Natural killer cell treated with Interleukin-12 subunit alpha and Interleukin-12 subunit beta and Interleukin-15 and Interleukin-18, amount 100 ng/mL, for 72 hours (primary cell): Measurements from ENCODE around the gene CCDC106. TPM values are rescaled to one million over a fixed set of nuclear protein-coding genes. Genes with fewer than 3 reads are reported as not detected.

Experiments
- ATAC-seq, 2 donors: fragments of 150-1000 bp; cut with Tn5 transposase in 1 of 2; sonication (Bioruptor Pico), chemical (Tn5 transposase) in 1 of 2; 2 replicates each; pipeline ENCODE4 v1.10.0; 2021
- DNase-seq: peaks from one replicate; pipeline ENCODE4 v3.0.0; 2022; ENCODE audit warnings: low spot score
- H3K27ac Mint-ChIP-seq, 2 donors: 1 replicate in 1 of 2; 2 replicates in 1 of 2; pipeline ENCODE4 v1.8.0; 2022; ENCODE audit warnings: mixed read lengths in 2 of 2, mild to moderate bottlenecking in 1 of 2, moderate library complexity in 1 of 2
- H3K27me3 Mint-ChIP-seq, 2 donors: 1 replicate in 1 of 2; 2 replicates in 1 of 2; pipeline ENCODE4 v1.8.0; 2022; ENCODE audit warnings: mixed read lengths in 2 of 2
- H3K36me3 Mint-ChIP-seq: one replicate; pipeline ENCODE4 v1.8.0; 2022; ENCODE audit warnings: mixed read lengths
- H3K4me1 Mint-ChIP-seq, 2 donors: 1 replicate in 1 of 2; 2 replicates in 1 of 2; pipeline ENCODE4 v1.8.0; 2022; ENCODE audit warnings: low read depth in 2 of 2, mixed read lengths in 2 of 2, mild to moderate bottlenecking in 1 of 2
- H3K4me3 Mint-ChIP-seq: one replicate; pipeline ENCODE4 v1.8.0; 2022; ENCODE audit warnings: mixed read lengths
- H3K9me3 Mint-ChIP-seq: 2 replicates; pipeline ENCODE4 v1.8.0; 2022; ENCODE audit warnings: mixed read lengths
- total RNA-seq, 2 donors: library from RNA; stranded (reverse); gene quantifications; one replicate each; pipeline ENCODE4 v1.2.3, GENCODE V29; 2022

The CCDC106 gene
- total RNA-seq, 2 donors from 2014 or later, result 1.9 to 3.3 TPM

DNA sequence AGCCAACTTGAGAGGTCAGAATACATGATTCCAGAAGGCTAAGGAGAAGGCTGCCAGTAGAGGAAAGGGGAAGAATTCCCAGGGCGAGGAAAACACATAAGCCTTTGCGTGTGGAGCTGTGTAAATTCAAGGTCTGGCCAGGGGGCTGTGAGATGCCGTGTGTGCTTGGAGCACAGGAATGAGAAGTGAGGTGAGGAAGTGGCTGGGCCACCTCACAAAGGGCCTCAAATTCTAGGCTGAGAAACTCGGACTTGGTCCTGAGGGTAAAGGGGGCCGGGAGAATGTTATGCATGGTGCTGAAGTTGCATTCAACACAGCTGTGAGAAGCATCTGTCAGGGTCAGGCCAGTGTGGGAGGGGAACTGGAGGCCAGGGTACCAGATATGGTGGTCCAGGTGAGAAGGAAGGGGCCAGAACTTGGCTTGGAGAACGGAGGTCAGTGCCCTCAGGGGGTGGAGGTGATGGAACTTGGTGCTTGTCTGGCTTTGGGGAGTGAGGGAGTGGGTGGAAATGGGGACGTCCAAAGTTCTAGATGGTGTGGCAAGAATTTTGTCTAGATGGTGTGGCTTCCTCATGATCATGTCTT lies 12.1 kb upstream of the CCDC106 start:
- peaks cover 17% of the 10 kb centered on the region for H3K36me3 Mint-ChIP-seq
- H3K4me3 Mint-ChIP-seq, result peak overlapping the region; percentile 96
- peaks cover 55 to 56% of the 10 kb centered on the region in 2 donors for H3K4me1 Mint-ChIP-seq
- peaks cover 0 to 2% of the 10 kb centered on the region in 2 donors for H3K27me3 Mint-ChIP-seq
- no peak for DNase-seq
- peak overlapping the region; percentile 99 to 100 for H3K27ac Mint-ChIP-seq
- no peak for ATAC-seq
- no peaks in the 10 kb centered on the region for H3K9me3 Mint-ChIP-seq

DNA sequence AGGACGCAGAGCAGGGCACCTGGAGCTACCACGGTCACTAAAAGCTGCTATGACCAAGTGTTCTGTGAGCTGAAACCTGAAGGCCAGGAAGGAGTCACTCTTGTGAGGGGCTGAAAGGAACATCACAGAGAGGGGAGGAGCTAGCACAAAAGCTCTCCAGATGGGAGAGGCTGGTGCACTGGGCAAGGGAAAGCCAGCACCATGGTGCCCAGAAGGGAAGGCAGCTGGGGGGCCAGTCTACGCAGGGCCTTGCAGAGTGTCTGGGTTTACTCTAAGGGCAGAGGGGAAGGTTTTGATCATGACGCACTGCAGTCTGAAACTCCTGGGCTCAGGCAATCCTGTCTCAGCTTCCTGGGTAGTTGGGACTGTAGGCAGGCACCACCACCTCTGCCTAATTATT lies 11.3 kb upstream of the CCDC106 start:
- peaks cover 0 to 2% of the 10 kb centered on the region in 2 donors for H3K27me3 Mint-ChIP-seq
- ATAC-seq (no peak), DNase-seq (no peak)
- H3K4me1 Mint-ChIP-seq, result peaks cover 57 to 61% of the 10 kb centered on the region in 2 donors
- H3K4me3 Mint-ChIP-seq, result peak overlapping the region; percentile 96
- peaks cover 17% of the 10 kb centered on the region for H3K36me3 Mint-ChIP-seq
- H3K9me3 Mint-ChIP-seq, result no peaks in the 10 kb centered on the region
- peak overlapping the region; percentile 99 to 100 for H3K27ac Mint-ChIP-seq

DNA sequence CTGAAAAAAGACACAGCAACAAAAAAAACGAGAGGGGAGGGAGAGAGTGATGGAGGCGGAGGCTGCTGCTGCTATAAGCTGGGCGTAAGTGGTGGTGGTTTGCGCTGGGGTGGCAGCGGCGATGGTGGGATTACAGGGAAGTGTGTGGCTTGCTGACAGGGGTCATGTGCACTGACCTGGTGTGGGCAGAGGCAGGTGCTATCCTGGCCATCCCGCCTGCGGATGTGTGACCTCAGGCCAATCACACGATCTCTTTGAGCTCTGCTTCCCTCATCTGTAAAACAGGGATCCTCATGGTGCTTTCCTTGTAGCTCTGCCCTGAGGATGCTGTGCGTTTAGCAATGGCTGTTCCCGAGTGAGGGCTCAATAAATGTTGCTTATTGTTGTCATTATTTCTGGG lies 10.5 kb upstream of the CCDC106 start:
- H3K36me3 Mint-ChIP-seq, result peaks cover 17% of the 10 kb centered on the region
- H3K4me3 Mint-ChIP-seq, result peak overlapping the region; percentile 54
- H3K4me1 Mint-ChIP-seq, result peaks cover 58 to 60% of the 10 kb centered on the region in 2 donors
- DNase-seq (no peak), ATAC-seq (no peak)
- no peaks in the 10 kb centered on the region for H3K9me3 Mint-ChIP-seq
- no peaks in the 10 kb centered on the region for H3K27me3 Mint-ChIP-seq
- peak overlapping the region in 1 of 2 donors; percentile 30 for H3K27ac Mint-ChIP-seq

DNA sequence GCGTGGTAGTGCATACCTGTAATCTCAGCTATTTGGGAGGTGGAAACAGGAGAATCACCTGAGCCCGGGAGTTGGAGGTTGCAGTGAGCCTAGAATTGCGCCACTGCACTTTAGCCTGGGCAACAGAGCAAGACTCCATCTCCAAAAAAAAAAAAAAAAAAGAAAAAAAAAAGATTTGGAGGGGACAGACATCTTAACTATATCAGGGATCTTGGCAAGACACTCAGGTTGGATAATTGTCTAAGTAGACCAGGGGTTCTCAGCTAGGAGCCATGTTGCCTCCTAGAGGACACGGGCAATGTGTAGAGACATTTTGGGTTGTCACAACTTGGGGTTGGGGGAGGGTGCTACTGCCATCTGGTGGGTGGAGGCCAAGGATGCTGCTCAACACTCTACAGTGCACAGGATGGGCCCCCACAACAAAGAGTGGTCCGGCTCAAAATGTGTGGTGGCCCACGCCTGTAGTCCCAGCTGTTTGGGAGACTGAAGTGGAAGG lies 9.1 kb upstream of the CCDC106 start:
- Mint-ChIP-seq H3K4me1 (peaks cover 65 to 67% of the 10 kb centered on the region in 2 donors), H3K27me3 (no peaks in the 10 kb centered on the region), H3K36me3 (peaks cover 17% of the 10 kb centered on the region), H3K4me3 (peak overlapping the region; percentile 50), H3K27ac (peak overlapping the region in 1 of 2 donors; percentile 33), H3K9me3 (no peaks in the 10 kb centered on the region)
- ATAC-seq, result no peak
- no peak for DNase-seq

DNA sequence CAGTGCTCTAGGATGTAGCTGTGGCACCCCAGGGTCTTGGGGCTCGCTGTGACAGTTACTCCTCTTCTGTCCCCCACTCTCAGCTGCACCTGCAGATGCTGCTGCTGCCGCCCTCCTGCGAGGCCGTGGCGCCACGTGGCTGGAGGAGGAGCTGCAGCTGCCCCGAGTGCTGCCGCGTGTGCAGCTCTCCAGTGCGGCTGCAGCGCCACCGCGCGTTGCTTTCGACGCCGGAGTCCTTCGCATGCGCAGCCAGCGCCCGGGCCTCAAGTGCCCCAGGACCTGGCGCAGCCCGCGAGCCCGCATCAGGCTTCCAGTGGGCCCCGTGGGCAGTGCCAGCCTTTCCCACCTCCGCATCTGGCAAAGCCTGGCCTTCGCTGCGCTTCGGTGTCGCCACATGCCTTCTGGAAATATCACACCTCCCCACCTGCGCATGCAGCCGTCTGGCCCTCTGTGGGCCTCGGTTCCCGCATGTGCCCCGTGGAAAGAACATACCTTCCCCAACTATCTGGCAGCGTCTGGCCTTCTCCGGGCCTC lies 7.9 kb upstream of the CCDC106 start:
- no peaks in the 10 kb centered on the region for H3K27me3 Mint-ChIP-seq
- DNase-seq (no peak), ATAC-seq (peak; percentile 43 to 48)
- H3K36me3 Mint-ChIP-seq, result peaks cover 14% of the 10 kb centered on the region
- no peaks in the 10 kb centered on the region for H3K9me3 Mint-ChIP-seq
- H3K4me3 Mint-ChIP-seq, result peak overlapping the region; percentile 71
- H3K27ac Mint-ChIP-seq, result peak overlapping the region; percentile 66 to 70
- peaks cover 60 to 65% of the 10 kb centered on the region in 2 donors for H3K4me1 Mint-ChIP-seq

DNA sequence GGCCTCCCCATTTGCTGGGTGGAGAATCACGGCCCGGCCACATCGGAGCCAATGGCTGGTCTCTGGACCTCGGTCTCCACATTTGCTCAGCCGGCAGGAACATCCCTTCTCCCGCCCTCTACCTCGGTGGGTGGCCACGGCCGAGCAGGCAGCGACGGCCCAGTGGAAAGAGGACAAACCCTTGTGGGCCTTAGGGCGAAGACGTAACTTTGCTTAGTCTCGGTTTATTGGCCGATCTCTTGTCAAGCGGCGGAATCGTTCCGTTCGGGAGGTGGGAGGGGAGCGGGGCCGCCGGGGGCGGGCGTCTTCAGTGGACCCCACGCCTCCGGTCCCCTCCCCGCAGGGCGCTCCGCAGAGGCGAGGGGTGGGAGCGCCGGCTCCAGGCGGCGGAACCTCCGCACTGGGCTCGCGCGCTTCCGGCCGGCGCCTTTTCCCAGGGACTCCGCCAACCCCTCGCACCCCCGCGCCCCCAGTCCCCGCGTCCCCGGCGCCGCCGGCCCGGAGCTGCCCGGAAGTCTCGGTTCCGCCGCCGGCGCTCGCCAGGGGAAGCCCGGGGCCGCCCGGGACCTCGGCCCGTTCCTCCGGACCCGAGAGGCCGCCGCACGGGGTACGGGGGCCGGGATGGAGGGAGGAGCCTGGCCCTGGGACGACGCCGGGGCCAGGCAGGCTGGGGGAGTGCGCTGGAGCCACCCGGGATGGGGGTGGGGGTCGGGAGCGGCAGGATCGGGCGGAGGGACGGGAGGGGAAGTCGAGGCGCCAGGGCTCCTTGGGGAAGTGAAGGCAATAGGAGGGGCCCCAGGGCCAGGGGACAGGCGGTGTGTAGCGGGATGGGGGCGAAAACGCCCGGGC lies 7.2 kb upstream of the CCDC106 start, which contains the start of gene ZNF580:
ZNF580 (plus strand) TSS at position 426 of the 849 bp plus-strand sequence. CDS start 1,507 bp downstream, outside the sequence.
- H3K9me3 Mint-ChIP-seq, result no peaks in the 10 kb centered on the region
- peak within 1 kb of the TSS; percentile 66 to 87 for H3K27ac Mint-ChIP-seq
- peaks cover 7% of the 10 kb centered on the region for H3K36me3 Mint-ChIP-seq
- ATAC-seq (peak; percentile 76), DNase-seq (no peak)
- H3K4me1 Mint-ChIP-seq, result peaks cover 53 to 62% of the 10 kb centered on the region in 2 donors
- no peaks in the 10 kb centered on the region for H3K27me3 Mint-ChIP-seq
- peak within 1 kb of the TSS; percentile 82 for H3K4me3 Mint-ChIP-seq

DNA sequence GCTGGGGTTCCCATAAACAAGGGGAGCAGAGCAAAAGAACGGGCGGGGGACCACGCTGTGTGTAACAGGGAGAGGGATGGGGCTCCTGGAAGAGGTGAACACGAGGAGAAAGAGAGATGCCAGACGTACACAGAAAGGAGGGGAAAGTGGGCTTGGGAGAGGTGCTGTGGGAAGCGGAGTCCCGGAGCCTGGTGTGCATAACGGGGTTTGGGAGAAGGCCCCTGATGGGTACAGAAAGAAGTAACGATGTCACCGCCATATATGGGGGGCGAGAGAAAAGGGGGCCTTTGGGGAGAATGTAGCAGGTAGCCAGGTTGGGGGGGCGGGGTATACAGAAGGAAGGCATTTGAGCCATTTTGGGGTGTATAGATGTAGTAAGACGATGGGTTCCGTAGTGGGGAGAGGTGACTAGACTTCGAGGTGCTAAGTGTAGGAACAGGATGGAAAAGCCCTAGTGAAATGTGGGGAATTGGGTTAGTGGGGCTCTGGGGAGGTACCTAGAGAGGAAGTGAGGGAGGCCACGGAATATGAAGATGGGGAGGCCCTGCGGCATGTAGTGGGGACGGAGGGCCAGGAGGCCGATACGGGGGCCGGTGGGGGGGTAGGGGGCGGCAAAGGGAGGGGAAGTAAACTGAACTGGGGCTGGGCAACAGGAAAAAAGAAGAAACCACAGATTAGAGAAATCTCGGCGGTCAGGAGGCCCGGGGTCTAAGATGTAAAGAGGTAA lies 6.4 kb upstream of the CCDC106 start:
- H3K4me1 Mint-ChIP-seq, result peaks cover 45 to 54% of the 10 kb centered on the region in 2 donors
- H3K4me3 Mint-ChIP-seq, result peak overlapping the region; percentile 82
- no peak for DNase-seq
- no peaks in the 10 kb centered on the region for H3K27me3 Mint-ChIP-seq
- peak overlapping the region; percentile 55 to 87 for H3K27ac Mint-ChIP-seq
- peaks cover 6% of the 10 kb centered on the region for H3K36me3 Mint-ChIP-seq
- H3K9me3 Mint-ChIP-seq, result no peaks in the 10 kb centered on the region
- no peak for ATAC-seq

DNA sequence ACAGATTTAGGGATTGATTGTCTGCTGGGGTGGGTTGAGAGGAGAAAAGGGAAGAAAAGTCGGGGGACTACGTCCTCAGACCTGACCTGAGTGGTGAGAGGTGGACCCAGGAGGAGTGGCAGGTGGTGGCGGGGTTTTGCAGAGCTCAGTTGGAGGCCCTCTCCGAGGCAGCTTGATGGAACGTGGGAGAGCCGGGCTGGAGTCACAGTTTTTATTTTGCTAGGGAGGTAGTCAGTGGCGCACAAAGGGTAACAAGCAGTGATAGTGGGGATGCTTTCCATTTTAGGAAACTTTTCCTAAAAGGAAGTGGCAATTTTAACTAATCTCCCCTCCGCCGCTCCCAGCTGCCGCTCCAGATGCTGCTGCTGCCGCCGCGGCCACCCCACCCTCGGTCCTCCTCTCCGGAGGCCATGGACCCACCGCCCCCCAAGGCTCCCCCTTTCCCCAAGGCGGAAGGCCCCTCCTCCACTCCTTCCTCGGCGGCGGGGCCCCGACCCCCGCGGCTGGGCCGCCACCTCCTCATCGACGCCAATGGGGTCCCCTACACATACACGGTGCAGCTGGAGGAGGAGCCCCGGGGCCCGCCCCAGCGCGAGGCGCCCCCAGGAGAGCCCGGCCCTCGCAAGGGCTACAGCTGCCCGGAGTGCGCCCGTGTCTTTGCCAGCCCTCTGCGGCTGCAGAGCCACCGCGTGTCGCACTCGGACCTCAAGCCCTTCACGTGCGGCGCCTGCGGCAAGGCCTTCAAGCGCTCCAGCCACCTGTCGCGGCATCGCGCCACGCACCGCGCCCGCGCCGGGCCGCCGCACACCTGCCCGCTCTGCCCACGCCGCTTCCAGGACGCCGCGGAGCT lies 5.6 kb upstream of the CCDC106 start:
- H3K4me3 Mint-ChIP-seq, result peak overlapping the region; percentile 89
- H3K27ac Mint-ChIP-seq, result peak overlapping the region; percentile 78 to 97
- ATAC-seq (no peak), DNase-seq (no peak)
- peaks cover 46 to 50% of the 10 kb centered on the region in 2 donors for H3K4me1 Mint-ChIP-seq
- H3K27me3 Mint-ChIP-seq, result no peaks in the 10 kb centered on the region
- no peaks in the 10 kb centered on the region for H3K9me3 Mint-ChIP-seq
- peaks cover 6% of the 10 kb centered on the region for H3K36me3 Mint-ChIP-seq

DNA sequence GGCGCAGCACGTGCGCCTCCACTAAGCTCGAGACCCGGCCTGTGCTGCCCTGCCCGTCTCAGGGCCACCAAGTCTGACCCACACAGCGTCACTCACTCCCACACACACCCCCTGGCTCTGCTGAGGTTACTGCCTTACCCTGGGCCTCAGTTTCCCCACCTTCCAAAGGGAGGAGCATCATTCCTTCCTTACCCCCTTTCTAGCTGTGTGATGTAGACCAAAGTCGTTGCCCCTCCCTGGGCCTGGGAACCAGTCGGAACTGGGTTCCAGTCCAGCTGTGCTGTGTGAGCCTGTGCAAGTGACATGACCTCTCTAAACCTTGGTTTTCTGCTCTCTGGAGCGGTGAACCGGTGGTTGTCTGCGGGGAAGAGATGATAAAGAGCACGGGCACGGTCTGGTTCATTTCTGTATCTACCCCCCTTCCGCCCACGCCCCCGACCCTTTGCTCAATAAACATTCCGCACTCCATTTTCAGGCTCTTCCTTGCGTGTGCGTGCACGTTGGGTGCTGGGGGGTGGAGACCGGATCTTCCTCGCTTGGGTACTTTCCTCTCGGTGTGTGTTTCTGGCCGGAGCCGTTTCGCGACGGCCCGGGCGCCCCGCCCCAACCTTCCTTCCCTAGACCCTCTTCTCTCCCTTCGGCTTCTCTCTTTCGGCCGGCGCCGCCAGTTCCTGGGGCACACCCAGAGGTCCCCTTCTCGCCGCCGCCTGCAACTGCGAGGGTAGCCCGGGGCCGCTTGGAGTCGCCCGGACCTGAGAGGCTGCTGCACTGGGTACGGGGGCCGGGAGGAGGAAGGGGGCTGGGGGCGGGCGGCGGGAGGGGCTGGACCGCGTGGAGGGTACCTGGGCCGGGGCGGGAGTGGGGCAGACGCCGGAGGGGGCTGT lies 4.8 kb upstream of the CCDC106 start, which contains the start of gene ZNF581:
ZNF581 (plus strand) TSS at position 647 of the 884 bp plus-strand sequence. CDS start 923 bp downstream, outside the sequence.
- Mint-ChIP-seq H3K4me3 (peak within 1 kb of the TSS; percentile 89), H3K36me3 (no peaks in the 10 kb centered on the region), H3K9me3 (no peaks in the 10 kb centered on the region), H3K4me1 (peaks cover 43 to 44% of the 10 kb centered on the region in 2 donors), H3K27me3 (no peaks in the 10 kb centered on the region), H3K27ac (peak within 1 kb of the TSS; percentile 78 to 97)
- DNase-seq (no peak), ATAC-seq (peak; percentile 76 to 83)

DNA sequence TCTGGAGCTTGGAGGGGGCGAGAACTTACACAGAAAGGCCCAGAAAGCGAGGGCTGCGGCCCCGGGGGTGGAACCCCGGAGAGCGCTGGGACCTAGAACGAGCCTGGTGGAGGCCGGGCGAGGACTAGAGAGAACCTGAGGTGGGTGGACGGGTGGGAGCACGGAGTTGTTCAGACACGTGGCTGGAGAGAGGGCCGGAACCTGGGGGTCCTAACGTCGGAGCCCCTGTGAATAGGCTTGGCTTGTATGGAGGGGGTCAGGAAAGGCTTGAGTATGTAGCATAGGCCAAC lies 4.2 kb upstream of the CCDC106 start:
- H3K27me3 Mint-ChIP-seq, result no peaks in the 10 kb centered on the region
- no peaks in the 10 kb centered on the region for H3K9me3 Mint-ChIP-seq
- H3K27ac Mint-ChIP-seq, result peak overlapping the region; percentile 78 to 97
- ATAC-seq (no peak), DNase-seq (no peak)
- peaks cover 43 to 47% of the 10 kb centered on the region in 2 donors for H3K4me1 Mint-ChIP-seq
- peak overlapping the region; percentile 89 for H3K4me3 Mint-ChIP-seq
- no peaks in the 10 kb centered on the region for H3K36me3 Mint-ChIP-seq

DNA sequence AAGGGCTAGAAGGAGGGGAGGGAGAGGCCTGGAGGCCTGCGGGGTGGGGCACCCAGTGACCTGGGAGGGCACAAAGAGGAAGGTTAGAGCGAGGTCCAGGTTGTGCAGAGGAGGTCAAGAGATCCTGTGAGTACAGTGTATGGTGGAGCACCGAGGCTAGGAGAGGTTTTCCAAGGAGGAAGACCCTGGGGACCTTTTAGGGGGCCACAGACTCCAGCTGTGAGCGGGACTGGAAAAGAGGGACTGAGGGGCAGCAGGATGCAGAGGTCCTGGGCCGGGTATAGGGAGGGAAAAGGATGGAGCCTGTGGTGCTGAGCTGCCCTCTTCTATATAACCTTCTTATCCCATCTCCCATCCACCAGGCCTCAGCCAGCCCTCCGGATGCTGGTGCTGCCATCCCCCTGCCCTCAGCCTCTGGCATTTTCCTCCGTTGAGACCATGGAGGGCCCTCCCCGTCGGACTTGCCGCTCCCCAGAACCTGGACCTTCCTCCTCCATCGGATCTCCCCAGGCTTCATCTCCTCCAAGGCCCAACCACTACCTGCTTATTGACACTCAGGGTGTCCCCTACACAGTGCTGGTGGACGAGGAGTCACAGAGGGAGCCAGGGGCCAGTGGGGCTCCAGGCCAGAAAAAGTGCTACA lies 3.7 kb upstream of the CCDC106 start:
- no peaks in the 10 kb centered on the region for H3K9me3 Mint-ChIP-seq
- no peak for DNase-seq
- peaks cover 39 to 45% of the 10 kb centered on the region in 2 donors for H3K4me1 Mint-ChIP-seq
- H3K27ac Mint-ChIP-seq, result peak overlapping the region; percentile 78 to 97
- H3K27me3 Mint-ChIP-seq, result no peaks in the 10 kb centered on the region
- no peak for ATAC-seq
- H3K4me3 Mint-ChIP-seq, result peak overlapping the region; percentile 89
- no peaks in the 10 kb centered on the region for H3K36me3 Mint-ChIP-seq
